Upper lobe of left lung (tissue), 4 donors: ENCODE data around the gene NAP1L4.

Experiments used
- EP300 ChIP-seq, 4 donors: sonication (generic); formaldehyde crosslinking; IDR thresholded peaks; one replicate each; pipeline ENCODE4 v1.5.1; 2017; ENCODE audit warnings: antibody characterized with exemption in 4 of 4, control low read depth in 2 of 4
- POLR2A ChIP-seq, 4 donors: fragments of 450-650 bp; IDR thresholded peaks; one replicate each; pipeline ENCODE4 v1.5.1; 2016 to 2017; ENCODE audit warnings: antibody characterized with exemption in 4 of 4, mild to moderate bottlenecking in 2 of 4
- POLR2AphosphoS5 ChIP-seq, 2 donors: sonication (generic); formaldehyde crosslinking; IDR thresholded peaks; one replicate each; pipeline ENCODE4 v1.5.1; 2017; ENCODE audit warnings: antibody characterized with exemption in 2 of 2
- TF ChIP-seq, protein P1 (sequence below), 6 experiments: fragments of 450-650 bp in 4 of 6; fragments of 200-600 bp in 2 of 6; sonication (generic) in 2 of 6; IDR thresholded peaks; one replicate each; pipeline ENCODE4 v1.5.1; 2016 to 2019; ENCODE audit warnings: antibody characterized with exemption in 6 of 6

DNA sequence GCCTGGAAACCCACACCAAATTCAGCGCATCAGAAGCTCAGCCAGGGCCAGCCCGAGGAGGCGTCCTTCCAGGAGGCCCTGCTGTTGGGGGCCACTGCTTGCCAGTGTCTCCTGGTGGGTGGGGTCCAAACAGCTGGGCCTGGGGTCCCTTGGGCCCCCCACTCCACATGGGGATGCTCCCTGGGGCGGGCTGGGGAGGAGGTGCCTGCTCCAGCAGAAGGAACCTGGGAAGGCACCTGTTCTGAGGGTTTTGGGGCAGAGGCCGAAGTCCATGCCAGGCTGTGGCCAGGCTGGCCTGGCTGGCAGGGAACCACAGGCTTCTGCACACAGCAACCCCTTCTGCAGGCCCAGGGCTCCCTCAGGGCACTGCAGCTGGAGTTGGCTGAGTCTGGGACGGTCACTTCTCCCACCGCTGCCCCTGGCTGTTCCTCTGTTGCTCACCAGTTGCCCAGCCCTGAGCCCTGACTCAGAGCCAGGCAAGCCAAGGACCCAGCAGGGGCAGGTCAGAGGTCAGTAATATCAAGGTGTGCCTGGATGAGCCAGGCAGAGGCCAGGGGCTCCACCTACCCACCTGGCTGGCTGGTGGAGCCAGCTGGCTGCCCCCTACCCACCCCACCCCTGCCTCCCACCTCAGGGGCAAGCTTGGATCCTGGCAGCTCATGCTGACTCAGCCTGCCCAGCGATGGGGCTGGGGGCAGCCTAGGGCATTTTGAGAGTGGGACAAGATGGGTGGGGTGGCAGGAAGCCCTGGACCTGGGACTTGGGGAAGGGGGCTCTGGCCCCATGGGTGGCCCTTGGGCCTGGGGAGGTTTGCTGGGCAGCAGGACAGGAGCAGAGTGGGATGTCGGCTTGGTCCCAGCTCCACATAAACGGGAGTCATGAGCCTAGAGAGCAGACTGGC is 51.0 kb downstream of the NAP1L4 start:
- TF ChIP-seq POLR2A (IDR thresholded peaks at IDR 0.05) (no peak), EP300 (IDR thresholded peaks at IDR 0.05) (no peak), POLR2AphosphoS5 (IDR thresholded peaks at IDR 0.05) (no peak)
- TF ChIP-seq, protein P1, sequence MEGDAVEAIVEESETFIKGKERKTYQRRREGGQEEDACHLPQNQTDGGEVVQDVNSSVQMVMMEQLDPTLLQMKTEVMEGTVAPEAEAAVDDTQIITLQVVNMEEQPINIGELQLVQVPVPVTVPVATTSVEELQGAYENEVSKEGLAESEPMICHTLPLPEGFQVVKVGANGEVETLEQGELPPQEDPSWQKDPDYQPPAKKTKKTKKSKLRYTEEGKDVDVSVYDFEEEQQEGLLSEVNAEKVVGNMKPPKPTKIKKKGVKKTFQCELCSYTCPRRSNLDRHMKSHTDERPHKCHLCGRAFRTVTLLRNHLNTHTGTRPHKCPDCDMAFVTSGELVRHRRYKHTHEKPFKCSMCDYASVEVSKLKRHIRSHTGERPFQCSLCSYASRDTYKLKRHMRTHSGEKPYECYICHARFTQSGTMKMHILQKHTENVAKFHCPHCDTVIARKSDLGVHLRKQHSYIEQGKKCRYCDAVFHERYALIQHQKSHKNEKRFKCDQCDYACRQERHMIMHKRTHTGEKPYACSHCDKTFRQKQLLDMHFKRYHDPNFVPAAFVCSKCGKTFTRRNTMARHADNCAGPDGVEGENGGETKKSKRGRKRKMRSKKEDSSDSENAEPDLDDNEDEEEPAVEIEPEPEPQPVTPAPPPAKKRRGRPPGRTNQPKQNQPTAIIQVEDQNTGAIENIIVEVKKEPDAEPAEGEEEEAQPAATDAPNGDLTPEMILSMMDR (IDR thresholded peaks at IDR 0.05): no peak
